Limb (tissue), 2 donors: ENCODE measurements around the gene TAB3.

ENCODE experiments used
- DNase-seq, 2 donors: peaks; one replicate each; pipeline ENCODE4 v3.0.0-alpha.2; 2016; ENCODE audit errors: extremely low spot score in 2 of 2

The TAB3 gene, protein sequence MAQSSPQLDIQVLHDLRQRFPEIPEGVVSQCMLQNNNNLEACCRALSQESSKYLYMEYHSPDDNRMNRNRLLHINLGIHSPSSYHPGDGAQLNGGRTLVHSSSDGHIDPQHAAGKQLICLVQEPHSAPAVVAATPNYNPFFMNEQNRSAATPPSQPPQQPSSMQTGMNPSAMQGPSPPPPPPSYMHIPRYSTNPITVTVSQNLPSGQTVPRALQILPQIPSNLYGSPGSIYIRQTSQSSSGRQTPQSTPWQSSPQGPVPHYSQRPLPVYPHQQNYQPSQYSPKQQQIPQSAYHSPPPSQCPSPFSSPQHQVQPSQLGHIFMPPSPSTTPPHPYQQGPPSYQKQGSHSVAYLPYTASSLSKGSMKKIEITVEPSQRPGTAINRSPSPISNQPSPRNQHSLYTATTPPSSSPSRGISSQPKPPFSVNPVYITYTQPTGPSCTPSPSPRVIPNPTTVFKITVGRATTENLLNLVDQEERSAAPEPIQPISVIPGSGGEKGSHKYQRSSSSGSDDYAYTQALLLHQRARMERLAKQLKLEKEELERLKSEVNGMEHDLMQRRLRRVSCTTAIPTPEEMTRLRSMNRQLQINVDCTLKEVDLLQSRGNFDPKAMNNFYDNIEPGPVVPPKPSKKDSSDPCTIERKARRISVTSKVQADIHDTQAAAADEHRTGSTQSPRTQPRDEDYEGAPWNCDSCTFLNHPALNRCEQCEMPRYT

DNA sequence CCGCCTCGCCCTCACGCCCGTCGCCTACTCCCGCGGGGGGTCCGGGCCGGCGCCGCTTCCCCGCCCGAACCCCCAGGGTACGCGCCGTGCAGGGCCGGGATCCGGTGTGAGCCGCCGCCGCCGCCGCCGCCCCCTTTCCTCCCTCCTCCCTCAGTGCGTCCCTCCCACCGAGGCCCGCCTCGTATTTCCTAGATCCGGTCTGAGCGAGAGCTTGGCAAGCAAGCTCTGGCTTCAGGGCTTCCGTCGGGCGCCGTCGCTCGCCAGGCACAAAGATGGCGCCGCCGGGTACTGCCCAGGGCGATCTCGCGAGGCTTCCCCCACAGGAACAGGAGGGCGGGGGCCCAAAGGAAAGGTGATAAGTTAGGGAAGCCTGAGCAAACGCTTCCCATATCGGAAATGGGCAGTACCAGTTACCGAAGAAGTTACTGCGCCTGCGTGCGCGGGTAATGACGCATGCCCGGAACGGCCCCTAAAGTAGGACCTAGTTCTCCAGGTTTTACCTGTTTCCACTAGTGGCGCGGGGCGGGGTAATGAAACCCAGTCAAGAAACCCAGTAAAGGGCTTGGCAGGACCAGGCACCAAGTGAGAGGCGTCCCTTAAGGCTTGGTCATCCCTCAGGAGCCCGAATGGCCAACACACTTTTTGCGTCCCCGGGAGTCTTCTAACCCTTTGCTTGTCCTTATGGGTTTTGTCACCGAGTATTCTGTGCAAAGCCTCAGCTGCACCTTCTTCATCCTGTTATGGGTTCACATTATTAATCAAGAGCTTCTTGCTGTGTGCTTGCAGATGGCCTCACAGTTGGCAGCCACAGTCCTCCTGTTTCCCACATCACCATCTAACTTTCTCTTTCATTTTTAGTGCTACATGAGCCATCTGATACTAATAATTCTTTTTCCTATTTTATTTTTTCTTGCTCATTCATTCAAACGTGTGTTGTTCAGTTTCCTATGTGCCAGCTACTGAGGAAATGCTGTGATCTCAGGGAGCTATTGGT is at the start of gene TAB3:
Gene TAB3, minus strand, starts transcription at position 108 of the 994 bp plus-strand sequence. CDS start 29,666 bp downstream, outside the sequence.
- DNase-seq: peak; percentile 90 to 92

DNA sequence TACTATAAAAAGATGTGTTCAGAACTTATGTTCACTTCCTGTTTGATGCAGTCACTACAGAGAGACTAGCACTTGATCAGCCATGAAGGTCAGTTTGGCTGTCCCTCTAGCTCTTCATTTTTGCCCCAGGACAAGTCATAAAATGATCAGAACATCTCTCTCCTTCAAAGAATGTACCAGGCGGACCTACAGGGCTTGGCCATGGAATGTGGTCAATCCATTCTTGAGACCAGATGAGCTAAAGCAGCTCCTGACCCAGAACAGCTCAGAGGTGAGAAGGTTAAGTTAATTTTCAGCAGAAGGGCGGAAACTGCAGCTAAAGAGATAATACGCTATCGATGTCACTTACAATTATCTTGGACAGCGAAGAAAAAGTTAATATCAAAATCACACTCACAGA is 49.2 kb upstream of the TAB3 start:
- DNase-seq: no peak

DNA sequence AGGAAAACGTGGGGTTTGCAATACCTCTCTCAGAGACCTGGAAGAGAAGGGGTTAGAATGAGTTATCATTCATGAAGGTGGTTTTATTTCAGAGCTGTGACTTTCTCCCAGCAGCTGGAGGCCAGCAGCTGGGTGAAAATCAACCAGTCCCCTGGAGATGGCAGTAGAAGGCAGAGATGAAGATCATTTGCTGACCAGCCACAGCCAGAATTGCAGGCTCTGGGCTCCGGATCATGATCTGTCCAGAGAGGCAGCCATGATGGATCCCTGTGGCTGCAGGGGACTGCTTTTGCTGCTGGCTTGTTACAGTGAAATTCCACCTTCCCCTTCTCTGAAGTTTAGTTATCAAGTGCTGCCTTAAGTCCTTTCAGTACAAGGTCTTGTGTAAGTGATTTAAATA is 46.9 kb upstream of the TAB3 start:
- no peak for DNase-seq

DNA sequence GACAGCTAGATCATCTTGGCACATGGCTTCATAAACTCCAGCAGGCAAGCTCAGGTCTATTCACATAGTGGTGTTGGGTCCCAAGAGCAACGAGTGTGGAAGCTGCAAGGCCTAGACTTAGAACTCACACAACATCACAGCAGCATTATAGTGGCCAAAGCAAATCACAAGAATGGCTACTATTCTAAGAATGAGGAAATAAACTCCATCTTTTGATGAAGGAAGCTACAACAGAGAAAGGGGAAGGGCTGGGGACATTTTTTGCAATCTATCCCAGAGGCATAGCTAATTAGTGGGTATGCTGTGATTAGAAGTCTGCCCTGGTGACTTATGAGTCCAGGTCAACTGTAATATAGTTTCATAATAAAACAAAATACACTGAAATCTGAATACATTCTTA is 42.9 kb upstream of the TAB3 start:
- no peak for DNase-seq

DNA sequence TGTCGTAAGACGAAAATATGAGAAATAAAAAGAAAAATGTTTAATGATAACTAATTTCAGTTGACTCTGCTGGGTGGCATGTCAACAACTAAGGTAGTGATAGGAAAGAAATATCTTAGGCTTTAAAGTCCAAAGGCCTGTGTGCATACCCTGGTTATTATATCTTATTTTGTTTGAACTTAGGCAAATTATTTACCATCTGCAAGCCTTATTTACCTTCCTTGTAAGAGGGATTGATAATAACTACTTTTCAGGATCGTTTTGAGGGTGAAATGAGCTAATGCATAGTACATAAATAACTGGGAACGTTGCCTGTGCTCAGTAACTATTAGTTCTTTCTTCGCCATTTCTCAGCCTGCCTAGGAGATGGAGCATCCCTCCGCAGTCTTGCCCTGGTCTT is 41.6 kb upstream of the TAB3 start:
- no peak for DNase-seq

DNA sequence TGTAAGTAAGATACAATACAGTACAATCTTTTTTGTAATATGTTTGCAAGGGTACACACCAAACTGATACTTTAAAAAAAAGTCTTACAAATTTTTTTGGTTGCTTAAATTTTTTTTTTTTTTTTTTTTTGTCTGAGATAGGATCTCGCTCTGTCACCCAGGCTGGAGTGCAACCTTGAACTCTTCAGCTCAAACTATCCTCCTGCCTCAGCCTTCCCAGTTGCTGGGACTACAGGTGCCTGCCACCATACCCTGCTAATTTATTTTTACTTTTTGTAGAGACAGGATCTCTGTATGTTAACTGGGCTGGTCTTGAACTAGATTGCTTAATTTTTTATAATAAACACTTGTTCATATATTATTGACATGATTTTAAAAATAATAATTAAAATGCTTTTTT is 41.1 kb upstream of the TAB3 start:
- no peak for DNase-seq

DNA sequence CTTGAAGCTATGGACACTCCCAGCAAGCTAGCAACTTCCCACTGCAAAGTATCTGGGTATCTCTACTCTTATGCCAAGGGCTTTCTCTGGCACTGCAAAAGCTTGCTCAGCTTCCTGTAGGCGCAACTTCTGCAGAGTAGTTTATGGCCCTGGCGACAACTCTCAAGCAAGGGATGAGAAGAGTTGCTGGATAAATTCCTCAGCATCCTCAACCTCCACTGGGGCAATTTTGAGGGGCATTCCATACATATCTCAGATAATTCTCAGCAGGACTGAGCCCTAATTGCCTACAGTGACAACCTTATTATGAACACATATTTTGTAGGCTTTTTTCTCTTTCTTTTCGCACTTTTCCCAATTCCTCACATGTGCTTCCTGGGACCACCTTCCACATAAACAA is 31.2 kb upstream of the TAB3 start:
- no peak for DNase-seq

DNA sequence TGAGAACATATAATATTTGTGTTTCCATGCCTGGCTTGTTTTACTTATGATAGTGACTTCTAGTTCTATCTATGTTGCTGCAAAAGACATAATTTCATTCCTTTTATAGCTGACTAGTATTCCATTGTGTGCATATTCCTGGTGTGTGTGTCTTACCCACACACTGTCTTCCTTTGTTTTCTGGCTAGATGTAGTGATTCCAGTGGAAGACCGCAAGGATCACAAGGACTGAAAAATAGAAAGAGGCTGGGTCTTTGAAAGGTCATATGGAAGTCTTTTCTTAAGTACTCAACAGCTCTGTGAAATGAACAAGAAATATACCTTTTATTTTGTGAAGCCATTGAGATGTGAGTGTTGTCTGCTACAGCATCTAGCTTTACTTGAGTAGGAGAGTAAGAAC is 29.4 kb upstream of the TAB3 start:
- DNase-seq: no peak

DNA sequence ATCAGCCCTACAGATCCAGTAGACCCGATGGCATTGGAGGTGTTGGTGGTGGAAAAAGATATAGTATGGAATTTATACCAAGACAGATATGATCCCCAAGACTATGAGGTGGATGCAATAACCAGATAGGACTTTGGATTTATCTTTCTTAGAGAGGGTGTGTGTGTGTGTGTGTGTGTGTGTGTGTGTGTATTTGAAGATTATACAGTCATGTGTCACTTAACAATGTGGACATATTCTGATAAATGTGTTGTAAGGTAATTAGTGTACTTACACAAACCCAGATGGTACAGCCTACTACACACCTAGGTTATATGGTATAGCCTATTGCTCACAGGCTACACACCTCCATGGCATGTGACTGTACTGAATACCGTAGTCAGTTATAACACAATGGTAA is 24.4 kb upstream of the TAB3 start:
- DNase-seq: no peak

DNA sequence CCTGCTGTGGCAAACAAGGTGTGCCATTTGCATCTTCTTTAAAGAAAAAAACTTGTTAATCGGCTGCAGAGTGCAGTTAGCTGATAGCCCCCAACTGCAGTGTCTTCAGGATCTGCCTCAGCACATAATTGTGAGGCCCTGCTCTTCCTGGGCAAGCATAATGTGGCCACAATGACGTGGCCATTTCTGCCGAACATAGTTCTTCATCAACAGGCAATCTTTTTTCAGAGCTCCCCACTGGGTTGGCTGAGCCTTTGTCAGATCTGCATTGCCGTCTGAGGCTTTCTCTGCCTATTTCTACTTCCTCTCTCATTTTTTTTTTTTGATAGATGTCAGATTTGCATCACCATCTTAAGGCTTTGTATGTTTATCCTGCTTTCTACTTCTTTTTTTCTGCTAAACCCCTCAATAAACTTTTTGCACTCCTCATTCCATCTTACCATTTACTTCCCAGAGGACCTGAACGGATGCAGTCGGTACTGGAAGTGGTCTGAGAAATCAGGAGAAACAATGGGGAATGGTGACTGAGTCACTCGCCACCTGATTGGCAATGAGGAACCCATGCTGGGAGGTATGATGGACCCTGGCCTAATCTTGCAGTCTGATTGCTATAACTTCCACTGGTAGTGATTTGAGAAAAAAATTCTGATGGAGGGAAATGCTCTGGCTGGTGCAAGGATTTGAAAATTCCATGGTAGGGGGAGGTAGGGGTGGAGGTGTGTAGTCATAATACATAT is 21.2 kb upstream of the TAB3 start:
- DNase-seq: no peak

DNA sequence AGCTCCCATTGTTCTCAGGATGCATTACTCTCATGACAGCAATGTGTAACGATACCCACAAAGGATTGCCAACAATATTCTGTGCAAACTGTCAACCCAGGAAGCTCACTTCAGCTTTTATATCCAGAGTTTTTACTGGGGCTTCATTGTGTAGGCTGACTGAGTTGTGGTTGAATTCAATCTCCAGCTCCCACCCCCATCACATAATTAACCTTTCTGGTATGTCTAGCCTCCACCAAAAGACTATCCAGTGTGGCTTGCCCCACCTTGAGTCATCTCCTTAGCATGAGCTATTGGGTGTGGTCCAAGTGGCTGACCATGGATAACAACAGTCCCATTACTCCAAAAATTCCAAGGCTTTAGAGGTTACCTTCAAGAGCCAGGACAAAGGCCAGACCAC is 17.7 kb upstream of the TAB3 start:
- no peak for DNase-seq

DNA sequence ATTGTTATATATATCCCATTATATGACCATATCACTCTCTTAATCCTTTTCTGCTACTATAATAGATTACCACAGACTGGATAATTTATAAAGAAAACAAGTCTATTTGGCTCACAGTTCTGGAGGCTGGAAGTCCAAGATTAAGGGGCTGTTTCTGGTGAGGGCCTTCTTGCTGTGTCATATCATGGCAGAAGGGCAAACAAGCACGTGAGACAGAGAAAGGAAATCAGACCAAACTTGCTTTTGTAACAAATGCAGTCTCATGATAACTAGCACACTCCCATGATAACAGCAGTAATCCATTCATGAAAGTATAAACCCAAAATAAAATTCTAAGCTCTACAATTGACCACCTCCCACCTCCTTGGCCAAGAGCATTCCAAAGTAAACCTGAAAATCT is 16.3 kb upstream of the TAB3 start:
- DNase-seq: no peak

DNA sequence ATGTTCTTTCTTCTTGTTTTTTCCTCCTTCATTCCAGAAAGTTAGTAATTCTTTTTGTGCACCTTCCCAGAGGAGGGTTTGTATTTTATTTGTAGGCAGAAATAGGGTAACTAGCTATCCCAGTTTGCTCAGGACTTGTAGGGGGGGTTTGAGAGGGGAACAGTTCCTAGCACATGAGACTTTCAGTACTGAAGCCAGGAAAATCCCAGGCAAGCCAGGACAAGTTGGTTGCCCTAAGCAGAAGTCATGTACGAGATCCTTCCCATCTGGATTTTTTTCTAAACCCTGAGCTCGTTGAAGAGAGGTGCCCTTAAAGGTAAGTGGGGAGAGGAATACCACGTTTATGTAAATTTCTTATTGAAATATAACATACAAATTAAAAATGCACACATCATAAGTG is 15.6 kb upstream of the TAB3 start:
- DNase-seq: no peak

DNA sequence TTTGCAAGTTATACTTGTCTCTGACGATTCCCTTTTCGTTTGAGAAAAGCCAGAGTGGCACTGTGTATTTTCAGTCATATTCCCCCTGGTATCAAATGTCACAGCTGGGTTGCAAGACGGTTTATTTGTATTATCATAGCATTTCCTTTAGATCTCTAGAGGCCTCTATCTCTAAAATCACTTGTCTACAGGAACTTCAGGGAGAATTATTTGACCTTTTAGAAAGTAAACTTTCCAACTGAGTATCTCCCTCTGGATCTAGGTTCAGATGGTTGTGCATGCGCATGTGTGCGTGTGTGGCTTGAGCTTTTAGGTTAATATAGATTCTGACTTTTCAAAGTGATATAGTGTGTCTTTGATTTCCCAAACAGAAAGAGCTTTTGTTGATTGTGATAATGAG is 15.1 kb upstream of the TAB3 start:
- no peak for DNase-seq

DNA sequence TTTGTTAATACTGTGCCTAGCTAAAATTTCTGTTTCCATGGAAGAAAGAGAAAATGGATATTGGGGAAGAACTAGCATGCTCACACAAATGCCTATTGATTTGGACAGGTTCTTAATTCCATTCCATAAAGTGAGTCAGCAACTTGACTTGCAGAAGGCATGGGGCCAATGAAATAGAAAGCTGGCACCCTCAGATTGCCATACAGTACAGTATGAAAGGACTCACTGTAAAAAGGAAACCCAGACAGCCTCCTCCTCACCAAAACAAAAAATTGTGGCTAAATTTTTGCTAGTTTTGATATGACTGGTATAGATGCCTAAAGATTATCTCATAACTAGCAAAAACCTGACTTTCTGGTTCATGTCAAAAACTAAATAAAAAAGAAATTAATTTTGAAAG is 11.2 kb upstream of the TAB3 start:
- no peak for DNase-seq

DNA sequence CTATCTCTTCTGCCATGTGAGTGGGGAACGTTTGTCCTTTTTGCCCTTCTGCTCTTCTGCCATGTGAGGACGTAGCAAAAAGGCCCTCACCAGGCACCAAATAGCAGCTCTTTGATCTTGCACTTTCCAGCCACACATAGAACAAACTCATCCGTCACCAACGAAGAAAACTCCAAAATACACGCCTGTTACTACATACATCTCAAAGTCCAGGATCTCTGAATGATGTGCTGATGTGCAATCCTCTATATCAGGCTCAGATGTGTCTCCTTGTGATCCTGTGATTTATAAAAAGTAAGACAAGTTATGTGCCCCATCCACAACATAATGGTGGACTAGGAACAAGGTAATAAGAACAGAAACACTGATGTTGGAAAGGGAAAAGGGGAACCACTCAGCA is 9.8 kb upstream of the TAB3 start:
- DNase-seq: no peak

DNA sequence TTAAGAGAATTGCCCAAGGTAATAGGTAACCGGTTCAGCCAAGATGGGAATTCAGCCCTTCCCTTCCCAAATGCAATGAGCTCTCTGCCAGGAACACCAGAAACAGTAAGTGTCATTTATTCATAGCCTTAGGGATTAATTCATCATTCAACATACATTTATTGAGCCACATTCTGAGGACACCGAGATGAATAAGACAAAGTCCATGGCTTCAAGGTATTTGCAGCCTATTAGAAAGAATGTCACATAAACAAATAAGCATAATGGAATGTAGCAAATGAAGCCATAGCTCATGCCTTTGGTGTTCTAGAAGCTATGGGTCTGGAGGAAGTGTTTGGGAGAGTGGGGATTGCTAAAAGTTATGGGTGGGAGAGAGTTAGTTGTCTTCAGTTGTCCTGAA is 6.3 kb upstream of the TAB3 start:
- no peak for DNase-seq

DNA sequence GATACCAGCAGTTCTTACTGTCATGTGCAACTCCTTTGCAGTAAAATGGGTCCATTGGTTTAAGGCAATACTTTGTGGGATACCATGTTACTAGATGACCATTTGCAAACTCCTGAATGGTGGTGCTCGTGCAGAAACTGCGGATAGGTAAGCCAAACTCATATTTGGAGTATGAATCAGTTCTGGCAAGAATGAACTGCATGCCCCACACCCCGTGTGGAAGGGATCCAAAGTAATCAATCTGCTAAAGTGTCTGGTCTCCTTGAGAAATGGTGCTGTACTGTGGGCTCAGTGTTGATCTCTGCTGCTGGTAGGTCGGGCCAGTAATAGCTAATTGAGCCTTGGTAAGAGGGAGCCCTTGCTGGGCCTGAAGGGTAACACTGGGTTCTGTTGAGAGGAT is 4.2 kb upstream of the TAB3 start:
- DNase-seq: no peak

DNA sequence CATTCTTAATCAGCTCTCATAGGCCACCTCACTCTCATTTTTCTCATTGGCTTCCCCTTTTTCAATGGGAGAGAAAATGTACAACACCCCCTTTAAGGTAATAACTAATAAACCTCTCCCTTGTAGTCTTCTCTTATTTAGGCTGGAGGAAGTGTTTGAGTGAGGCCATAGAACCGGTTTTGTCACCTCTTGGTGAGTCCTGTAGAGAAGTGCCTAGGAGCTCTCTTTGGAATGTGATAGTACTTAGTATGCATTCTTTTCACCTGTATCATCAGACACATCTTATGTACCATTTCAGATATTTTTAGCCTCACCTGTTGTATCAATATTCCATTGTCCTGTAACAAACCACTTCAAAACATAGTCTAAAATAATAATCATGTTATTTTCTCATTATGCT is 3.5 kb upstream of the TAB3 start:
- DNase-seq: no peak

DNA sequence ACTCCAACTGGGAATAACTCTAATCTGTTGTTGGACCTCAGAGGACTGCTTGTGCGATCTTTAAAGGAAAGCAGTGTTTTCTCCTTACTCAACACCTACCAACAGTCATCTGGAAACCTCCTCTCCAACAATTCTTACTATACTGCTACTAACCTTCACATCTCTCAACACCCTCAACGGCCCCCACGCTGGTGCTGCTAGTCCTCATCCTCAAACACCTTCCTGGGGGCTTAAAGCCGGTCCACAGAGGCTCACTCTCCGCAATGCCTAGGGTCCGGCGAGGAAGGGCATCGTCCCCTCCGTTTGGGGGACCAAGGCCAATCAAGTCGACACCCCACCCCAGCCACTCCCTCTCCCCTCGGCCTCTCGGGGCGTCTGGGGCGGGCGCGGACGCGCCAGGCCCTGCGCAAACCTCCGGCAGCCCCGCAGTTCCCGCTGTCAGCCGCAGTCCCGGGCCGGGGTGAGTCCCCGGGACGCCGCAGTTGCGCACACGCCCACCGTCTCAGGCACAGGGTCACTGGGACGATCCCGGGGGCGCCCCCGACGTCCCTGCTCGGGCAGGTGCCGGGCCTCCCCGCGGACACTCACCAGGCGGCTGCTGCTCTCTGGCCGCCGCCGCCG is 418 bp downstream of the TAB3 start:
- no peak for DNase-seq

DNA sequence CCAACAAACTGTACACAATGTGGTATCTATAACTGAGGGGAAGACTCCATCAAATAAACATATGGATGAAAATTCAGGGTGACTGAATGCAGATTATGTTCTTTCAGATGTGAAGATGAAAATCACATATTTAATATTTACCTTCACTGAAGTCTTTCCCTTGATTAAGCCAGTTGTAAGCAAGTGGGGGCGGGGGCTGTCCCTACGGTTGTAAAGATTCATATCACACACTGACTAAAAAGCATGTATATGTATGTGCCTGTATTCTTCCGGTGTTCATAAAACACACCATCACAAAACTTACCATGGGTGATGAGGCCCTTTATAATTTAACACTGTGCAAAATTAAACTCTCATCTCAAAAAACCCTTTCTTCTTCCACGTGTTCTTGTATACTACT is 1.3 kb downstream of the TAB3 start:
- no peak for DNase-seq
